ENCODE results near the gene CRHBP.
A peak's percentile ranks its signal among the peaks of the same experiment; 100 is the strongest.
"Not testable (repeated sequence)": the region's sequence is repeated elsewhere in the genome, so short reads cannot be mapped to it uniquely, and the experiment has no call there.

CRHBP gene

DNA sequence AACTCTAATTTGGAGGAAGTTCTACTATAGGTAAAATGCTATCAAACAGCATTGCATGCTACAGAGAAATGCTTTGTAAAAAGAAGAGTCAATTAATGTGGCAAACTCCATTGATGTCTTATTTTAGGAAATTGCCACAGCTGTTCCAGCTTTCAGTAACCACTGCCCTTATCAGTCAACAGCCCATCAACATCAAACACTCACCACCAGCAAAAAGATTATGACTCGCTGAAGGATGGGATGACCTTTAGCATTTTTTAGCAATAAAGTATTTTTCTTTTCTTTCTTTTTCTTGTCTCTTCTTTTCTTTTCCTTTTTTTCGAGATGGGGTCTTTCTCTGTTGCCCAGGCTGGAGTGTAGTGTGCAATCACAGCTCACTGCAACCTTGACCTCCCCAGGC lies 26.0 kb downstream of the CRHBP start:
- H3K4me3 ChIP-seq (replicated peaks in 1 of 2; ENCODE audit: low read depth in 2 of 2, low read length in 2 of 2): no peak overlapping the region
- DNase-seq (ENCODE audit: low read depth in 2 of 2): no peak
- TF ChIP-seq, protein P1, sequence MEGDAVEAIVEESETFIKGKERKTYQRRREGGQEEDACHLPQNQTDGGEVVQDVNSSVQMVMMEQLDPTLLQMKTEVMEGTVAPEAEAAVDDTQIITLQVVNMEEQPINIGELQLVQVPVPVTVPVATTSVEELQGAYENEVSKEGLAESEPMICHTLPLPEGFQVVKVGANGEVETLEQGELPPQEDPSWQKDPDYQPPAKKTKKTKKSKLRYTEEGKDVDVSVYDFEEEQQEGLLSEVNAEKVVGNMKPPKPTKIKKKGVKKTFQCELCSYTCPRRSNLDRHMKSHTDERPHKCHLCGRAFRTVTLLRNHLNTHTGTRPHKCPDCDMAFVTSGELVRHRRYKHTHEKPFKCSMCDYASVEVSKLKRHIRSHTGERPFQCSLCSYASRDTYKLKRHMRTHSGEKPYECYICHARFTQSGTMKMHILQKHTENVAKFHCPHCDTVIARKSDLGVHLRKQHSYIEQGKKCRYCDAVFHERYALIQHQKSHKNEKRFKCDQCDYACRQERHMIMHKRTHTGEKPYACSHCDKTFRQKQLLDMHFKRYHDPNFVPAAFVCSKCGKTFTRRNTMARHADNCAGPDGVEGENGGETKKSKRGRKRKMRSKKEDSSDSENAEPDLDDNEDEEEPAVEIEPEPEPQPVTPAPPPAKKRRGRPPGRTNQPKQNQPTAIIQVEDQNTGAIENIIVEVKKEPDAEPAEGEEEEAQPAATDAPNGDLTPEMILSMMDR (IDR thresholded peaks at IDR 0.05; ENCODE audit: low read depth, low read length): no peak

DNA sequence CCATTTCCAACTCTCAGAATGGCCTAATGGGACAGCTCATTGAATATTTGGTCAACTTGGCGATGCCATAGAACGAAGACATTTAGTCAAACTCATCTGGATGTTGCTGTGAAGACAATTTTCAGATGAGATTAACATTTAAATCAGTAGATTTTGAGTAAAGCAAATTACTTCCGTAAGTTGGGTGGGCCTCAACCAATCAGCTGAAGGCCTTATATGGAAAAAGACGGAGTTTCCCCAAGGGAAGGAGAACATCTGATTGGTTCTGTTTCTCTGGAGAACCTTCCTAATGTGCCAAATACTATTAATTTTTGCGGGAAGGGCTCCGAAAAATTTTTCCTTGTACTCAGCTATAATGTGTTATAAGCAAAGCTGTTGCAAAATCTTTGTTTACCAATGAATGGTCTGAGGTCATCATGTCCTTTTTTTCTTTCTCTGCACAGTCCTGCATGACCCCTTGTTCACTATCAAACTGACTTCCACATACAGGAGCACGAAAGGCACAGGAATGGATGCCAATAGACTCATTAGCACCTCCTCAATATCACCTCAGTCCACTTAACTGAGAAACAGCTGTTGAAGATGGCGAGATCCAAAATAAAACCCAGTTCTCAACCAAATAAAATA lies 27.8 kb downstream of the CRHBP start:
- TF ChIP-seq, protein P1 (IDR thresholded peaks at IDR 0.05; ENCODE audit: low read depth, low read length): no peak
- no peak for DNase-seq (ENCODE audit: low read depth in 2 of 2)
- H3K4me3 ChIP-seq (replicated peaks in 1 of 2; ENCODE audit: low read depth in 2 of 2, low read length in 2 of 2): no peak overlapping the region

DNA sequence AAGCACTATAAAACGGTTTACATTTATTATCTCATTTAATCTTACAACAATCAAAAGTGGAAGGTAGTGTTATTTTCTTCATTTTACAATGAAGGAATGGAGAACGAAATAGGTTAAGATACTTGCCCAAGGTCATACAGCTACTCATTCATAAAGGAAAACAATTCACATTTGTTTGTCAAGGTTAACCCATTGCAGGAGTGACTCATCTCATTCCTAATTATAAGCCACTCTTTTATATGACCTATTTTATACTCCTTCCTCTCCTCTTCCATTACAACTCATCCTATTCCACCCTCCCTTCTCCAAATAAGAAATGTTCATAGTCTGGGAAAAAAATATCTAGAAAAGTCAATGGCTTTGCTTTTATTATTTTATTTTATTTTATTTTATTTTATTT lies 29.6 kb downstream of the CRHBP start:
- TF ChIP-seq, protein P1 (IDR thresholded peaks at IDR 0.05; ENCODE audit: low read depth, low read length): no peak
- no peak for DNase-seq (ENCODE audit: low read depth in 2 of 2)
- no peak overlapping the region for H3K4me3 ChIP-seq (replicated peaks in 1 of 2; ENCODE audit: low read depth in 2 of 2, low read length in 2 of 2)

DNA sequence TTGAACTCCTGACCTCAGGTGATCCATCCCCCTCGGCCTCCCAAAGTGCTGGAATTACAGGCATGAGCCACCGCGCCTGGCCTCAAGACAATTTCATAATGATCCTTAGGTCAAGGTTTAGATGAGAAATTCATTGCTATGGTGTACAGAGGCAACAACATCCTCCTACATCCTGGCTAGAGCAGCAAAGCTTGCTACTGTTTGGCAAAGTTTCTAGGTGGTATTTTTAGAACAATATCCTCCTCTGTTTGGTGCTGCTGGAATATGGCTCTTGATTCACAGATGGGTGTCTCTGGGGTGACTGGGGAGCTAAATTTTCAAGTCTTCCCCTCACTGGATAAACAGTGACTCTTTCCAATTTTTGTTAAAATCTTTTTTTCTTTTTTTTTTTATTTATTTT lies 30.6 kb downstream of the CRHBP start:
- TF ChIP-seq, protein P1 (IDR thresholded peaks at IDR 0.05; ENCODE audit: low read depth, low read length): no peak
- DNase-seq (ENCODE audit: low read depth in 2 of 2): peak; percentile 54 to 57
- no peak overlapping the region for H3K4me3 ChIP-seq (replicated peaks in 1 of 2; ENCODE audit: low read depth in 2 of 2, low read length in 2 of 2)

DNA sequence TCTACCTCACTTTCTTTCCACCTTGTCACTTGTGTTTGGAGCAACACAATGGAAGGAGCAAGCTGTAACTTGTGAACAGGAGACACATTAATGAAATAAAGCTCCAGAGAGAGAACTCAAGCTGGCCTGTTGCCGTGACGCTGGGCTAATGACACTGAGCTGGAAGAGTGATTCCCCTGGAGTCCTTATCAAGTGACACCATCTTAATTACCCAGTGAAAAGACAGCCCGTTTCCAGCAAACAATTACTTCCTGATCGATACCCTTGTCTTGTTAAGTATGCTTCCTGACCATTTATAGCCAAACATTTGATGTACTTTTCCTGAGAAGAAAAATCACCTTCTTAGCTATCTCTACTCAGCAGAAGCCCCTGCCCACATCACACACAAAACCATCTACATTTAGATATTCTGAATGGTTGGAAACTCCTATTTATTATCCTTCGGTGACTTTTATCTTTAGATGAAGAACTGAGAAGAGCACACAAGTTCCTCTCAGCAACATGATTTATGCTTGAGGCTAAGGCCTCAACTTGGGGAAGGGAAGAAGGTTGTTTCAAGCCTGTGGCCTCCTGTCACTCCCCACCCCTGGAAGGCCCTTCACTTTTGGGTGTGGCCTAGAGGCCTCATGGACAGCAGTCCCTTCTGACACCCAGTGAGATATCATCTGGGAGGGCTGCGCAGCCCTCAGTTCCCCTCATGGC lies 34.1 kb downstream of the CRHBP start:
- TF ChIP-seq, protein P1 (IDR thresholded peaks at IDR 0.05; ENCODE audit: low read depth, low read length): no peak
- no peak overlapping the region for H3K4me3 ChIP-seq (replicated peaks in 1 of 2; ENCODE audit: low read depth in 2 of 2, low read length in 2 of 2)
- no peak for DNase-seq (ENCODE audit: low read depth in 2 of 2)

DNA sequence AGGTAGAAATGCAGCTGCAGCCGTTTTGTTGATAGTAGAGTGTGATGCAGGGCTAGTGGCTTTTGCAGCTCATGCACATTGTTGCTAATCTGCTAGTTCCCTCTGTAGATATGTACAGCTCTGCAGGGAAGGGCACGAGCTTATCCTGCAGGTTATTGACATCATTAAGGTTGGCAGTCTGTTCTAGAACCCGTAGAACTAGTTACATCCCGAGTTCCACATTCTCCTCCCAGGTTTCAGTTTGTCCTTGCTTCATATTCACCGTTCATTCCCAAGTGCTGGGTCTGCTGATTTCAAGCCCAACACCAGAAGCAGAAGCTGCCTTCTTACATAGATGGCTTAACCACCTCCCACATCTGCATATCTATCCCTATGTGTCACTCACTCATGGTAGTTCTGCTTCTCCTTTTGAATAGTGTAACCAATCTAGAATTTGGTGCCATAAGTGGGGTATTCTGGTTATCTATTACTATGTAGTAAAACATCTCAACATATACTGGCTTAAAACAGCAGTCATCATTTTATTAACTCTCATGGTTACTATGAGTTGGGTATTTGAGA lies 38.1 kb downstream of the CRHBP start:
- TF ChIP-seq, protein P1 (IDR thresholded peaks at IDR 0.05; ENCODE audit: low read depth, low read length): no peak
- no peak for DNase-seq (ENCODE audit: low read depth in 2 of 2)
- H3K4me3 ChIP-seq (replicated peaks in 1 of 2; ENCODE audit: low read depth in 2 of 2, low read length in 2 of 2): no peak overlapping the region

DNA sequence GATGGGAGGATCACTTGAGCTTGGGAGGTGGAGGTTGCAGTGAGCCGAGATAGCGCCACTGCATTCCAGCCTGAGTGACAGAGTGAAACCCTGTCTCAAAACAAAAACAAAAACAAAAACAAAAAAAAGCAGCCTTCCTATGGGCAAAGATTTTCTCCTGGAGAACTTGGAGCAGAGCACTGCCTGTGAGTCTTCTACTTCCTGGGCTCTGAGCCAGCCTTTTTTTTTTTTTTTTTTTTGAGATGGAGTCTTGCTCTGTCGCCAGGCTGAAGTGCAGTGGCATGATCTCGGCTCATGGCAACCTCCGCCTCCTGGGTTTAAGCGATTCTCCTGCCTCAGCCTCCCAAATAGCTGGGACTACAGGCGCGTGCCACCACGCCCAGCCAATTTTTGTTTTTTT lies 40.6 kb downstream of the CRHBP start:
- H3K4me3 ChIP-seq (replicated peaks in 1 of 2; ENCODE audit: low read depth in 2 of 2, low read length in 2 of 2): not testable (repeated sequence)
- peak in 1 of 2 donors; percentile 12 for DNase-seq (ENCODE audit: low read depth in 2 of 2)

All from cardiac fibroblast (primary cell).